T1000 (cell line): ENCODE results near the gene LRRIQ4.

ENCODE experiments used
- DNase-seq: peaks from one replicate; lab custom pipeline; 2025; ENCODE audit warnings: mixed read lengths; lab: John Stamatoyannopoulos, UW

LRRIQ4 gene

GRCh38 chr3:169855514-169855913 is 42.8 kb downstream of the LRRIQ4 start:
- DNase-seq, result no peak

DNA sequence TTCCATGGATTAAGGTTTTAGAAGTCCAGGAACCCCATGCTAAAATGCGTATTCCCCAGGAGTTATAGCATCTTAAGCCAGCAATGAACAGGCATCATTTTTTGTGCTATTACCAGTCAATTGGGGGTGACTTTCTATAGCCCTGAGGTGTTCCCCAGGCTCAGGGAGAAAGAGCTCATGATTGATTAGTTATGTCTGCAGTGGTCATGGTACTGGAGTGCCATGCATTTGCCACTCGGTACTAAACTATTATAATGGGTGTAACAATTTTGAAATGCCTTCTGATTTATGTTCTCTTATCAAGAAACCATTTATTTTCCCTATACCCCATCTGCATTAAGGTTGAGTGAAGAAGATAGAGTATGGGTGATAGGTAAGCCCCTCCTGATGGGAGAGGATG is 45.1 kb downstream of the LRRIQ4 start:
- DNase-seq, result no peak

DNA sequence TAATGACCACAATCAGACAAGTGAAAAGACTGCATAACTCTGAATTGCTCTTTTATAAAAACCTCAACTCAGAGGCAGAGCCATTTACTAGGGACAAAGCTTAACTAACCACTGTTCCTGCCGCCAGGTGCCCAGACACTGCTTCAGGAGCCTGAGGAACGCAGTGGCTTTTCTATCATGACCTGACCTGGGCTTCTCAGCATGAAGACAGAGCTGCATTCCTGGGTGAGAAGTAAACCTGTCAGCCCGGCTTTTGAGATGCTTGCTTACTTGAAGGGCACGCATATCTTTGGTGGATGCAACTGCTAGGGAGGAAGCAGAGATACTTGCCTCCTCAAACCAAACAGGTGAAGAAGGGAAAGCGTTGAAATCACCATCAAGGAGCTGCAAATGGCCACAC is 49.2 kb downstream of the LRRIQ4 start:
- no peak for DNase-seq

DNA sequence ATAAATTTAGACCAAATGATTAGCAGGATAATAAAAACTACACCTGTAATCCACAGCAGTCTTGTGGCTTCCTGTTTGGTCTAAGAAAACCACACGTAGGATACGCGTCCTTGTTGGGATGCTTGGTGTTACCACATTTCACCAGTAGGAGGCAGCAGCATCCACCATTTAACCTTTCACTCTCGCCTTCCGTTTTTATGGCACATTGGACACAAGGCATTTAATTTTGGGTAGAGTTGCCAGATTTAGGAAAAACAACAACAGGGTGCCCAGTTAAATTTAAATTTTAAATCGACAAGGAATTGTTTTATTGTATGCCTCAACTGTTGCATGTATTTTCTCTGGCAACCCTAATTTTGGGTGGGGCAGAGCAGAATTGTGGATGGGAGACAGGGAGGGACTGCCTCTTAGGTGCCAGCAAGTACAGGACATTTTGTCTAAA is 50.8 kb downstream of the LRRIQ4 start:
- DNase-seq, result no peak

GRCh38 chr3:169864270-169864669 is 51.6 kb downstream of the LRRIQ4 start:
- no peak for DNase-seq

GRCh38 chr3:169865176-169865767 is 52.6 kb downstream of the LRRIQ4 start:
- DNase-seq, result no peak

GRCh38 chr3:169867584-169868210 is 55.0 kb downstream of the LRRIQ4 start:
- no peak for DNase-seq

DNA sequence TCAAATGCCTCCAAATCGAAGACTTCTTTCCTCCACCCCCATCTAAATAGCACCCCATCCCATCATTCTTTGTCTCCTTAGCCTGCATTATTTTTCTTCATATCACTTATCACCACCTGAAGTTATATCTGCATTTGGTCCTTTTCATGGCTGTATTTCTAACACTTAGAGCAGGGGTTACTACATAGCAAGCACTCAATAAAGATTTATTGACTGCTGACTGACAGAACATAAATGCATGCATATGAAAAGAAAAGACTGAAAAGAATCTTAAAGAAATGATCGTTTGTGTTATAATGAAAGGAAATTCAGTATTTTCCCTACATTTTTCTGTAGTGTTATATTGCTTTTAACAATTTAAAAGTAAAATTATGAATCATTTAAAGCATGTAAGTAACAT is 55.7 kb downstream of the LRRIQ4 start:
- no peak for DNase-seq

DNA sequence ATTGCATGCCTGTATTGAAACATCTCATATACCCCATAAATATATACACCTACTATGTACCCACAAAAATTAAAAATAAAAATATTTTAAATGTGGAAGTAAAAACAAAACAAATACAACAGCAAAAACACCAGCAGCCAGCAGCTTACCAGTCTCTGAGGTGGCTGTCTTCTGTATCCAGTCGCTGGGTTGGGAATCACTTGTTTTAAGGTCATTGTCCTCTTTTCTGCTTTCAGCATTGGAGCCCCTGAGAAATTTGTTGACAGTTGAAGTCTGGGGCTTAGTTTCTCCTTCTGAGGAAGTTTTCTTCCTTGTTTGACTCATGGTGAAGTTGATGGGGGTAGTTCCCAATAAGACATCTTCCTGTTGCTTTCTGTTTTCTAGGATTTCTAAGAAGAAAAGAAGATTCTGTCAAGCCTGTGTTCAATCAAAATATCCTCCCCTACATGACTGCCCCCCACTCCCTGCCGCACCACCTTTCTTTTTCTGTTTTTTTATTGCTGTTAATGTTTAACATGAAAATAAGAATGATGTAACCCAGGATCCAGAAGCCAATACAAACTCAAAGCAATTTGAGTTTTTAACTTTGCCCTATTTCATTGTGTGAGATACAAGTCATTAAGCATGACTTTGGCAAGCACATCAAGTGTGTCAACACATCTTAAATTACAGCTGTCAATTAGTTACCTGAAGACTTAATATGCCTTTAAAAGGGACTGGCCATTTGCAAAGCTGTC is 57.0 kb downstream of the LRRIQ4 start, which contains the start of gene LRRC31:
Gene LRRC31, minus strand, starts transcription at position 452 of the 737 bp plus-strand sequence. Its CDS starts 128 bp downstream, at position 324.
- DNase-seq, result no peak

GRCh38 chr3:169871129-169871886 is 58.6 kb downstream of the LRRIQ4 start:
- no peak for DNase-seq

GRCh38 chr3:169879013-169879557 is 66.4 kb downstream of the LRRIQ4 start:
- no peak for DNase-seq

- DNase-seq, result no peak
These were observed 67.3 kb downstream of the LRRIQ4 start for GRCh38 chr3:169879845-169880575.

DNA sequence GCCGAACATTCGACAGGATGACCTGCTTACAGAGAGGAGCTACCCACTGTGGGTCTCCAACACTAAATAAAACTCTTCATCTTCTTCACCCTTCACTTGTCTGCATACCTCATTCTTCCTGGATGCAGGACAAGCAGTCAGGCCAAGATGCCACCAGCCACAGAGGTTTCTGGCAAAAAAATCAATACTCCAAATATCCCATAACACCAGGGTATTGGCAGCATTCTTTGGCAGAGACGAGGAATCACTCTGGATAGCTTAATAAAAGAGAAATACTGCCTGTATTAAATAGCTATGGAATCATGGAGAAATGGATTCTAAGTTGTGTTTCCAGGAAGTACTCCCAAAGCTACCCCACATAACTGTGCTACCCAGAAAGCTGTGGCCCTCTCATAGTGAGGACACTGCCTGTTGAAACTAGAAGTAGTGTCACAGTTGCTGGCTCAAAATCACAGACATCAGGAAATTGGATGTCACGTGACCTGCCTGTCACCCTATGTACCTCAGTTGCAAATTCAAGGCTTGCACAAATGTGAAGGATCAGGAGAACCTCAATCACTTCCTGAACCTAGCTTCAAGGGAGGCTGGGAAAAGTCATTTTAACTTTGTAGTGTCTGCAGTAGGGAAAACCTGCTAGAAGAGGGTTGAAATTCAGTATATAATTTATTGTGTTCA is 68.0 kb downstream of the LRRIQ4 start:
- DNase-seq, result no peak

- DNase-seq, result no peak
These were observed 74.0 kb downstream of the LRRIQ4 start for GRCh38 chr3:169886671-169887070.
